Keratinocyte (primary cell): ENCODE results near the gene IFITM5. TPM values are rescaled to one million over a fixed set of nuclear protein-coding genes. Genes with fewer than 3 reads are reported as not detected.

Source experiments
- DNase-seq: peaks from one replicate; pipeline ENCODE4 v3.0.0-alpha.2; 2011; ENCODE audit warnings: low read depth, missing footprints, low spot score
- FAIRE-seq: peaks from 2 replicates; lab custom pipeline; 2011; peaks lifted over from hg19 to GRCh38; lab: Jason Lieb, UNC
- H2AFZ ChIP-seq: 2 replicates; pipeline ENCODE4 v1.6.0; 2012; ENCODE audit warnings: low read length, control low read depth, inconsistent platforms; ENCODE audit not compliant: control insufficient read depth
- H3K27ac ChIP-seq: 2 replicates; pipeline ENCODE4 v1.5.1; 2011; ENCODE audit warnings: low read length; ENCODE audit not compliant: control insufficient read depth, insufficient read depth
- H3K27me3 ChIP-seq: 3 replicates; pipeline ENCODE4 v1.6.0; 2011; ENCODE audit warnings: low read length; ENCODE audit not compliant: control insufficient read depth, insufficient read depth; ENCODE audit errors: extremely low read depth
- H3K36me3 ChIP-seq, 2 experiments: 2 replicates in 1 of 2; 3 replicates in 1 of 2; pipeline ENCODE4 v1.5.1; 2011; ENCODE audit warnings: low read length in 2 of 2, mild to moderate bottlenecking in 1 of 2; ENCODE audit not compliant: control insufficient read depth in 2 of 2, insufficient read depth in 2 of 2; ENCODE audit errors: extremely low read depth in 1 of 2
- H3K4me1 ChIP-seq: 3 replicates; pipeline ENCODE4 v1.5.1; 2011; ENCODE audit warnings: low read length; ENCODE audit not compliant: control insufficient read depth, insufficient read depth; ENCODE audit errors: extremely low read depth
- H3K4me2 ChIP-seq: 3 replicates; pipeline ENCODE4 v1.6.0; 2011; ENCODE audit warnings: low read depth, low read length; ENCODE audit not compliant: control insufficient read depth, insufficient read depth; ENCODE audit errors: extremely low read depth
- H3K4me3 ChIP-seq, 3 experiments: fragments of 200-600 bp in 1 of 3; sonication (generic) in 1 of 3; 2 replicates in 2 of 3; 3 replicates in 1 of 3; pipeline ENCODE4 v1.5.1; 2011 to 2016; ENCODE audit warnings: low read length in 3 of 3, mild to moderate bottlenecking in 3 of 3, control low read depth in 2 of 3, inconsistent platforms in 1 of 3, low read depth in 1 of 3, mixed read lengths in 1 of 3, mixed run types in 1 of 3, moderate library complexity in 1 of 3; ENCODE audit not compliant: control insufficient read depth in 2 of 3, insufficient read depth in 2 of 3; ENCODE audit errors: extremely low read depth in 1 of 3
- H3K79me2 ChIP-seq: 2 replicates; pipeline ENCODE4 v1.6.0; 2012; ENCODE audit warnings: low read length; ENCODE audit not compliant: control insufficient read depth, insufficient read depth
- H3K9ac ChIP-seq: 3 replicates; pipeline ENCODE4 v1.6.0; 2011; ENCODE audit warnings: low read length; ENCODE audit not compliant: control insufficient read depth, insufficient read depth; ENCODE audit errors: extremely low read depth
- H3K9me1 ChIP-seq: 3 replicates; pipeline ENCODE4 v1.6.0; 2011; ENCODE audit warnings: low read length; ENCODE audit not compliant: control insufficient read depth, insufficient read depth; ENCODE audit errors: extremely low read depth
- H3K9me3 ChIP-seq: 2 replicates; pipeline ENCODE4 v1.5.1; 2012; ENCODE audit warnings: low read depth, low read length; ENCODE audit not compliant: control insufficient read depth
- H4K20me1 ChIP-seq: 3 replicates; pipeline ENCODE4 v1.6.0; 2011; ENCODE audit warnings: low read length; ENCODE audit not compliant: control insufficient read depth, insufficient read depth; ENCODE audit errors: extremely low read depth
- EZH2 ChIP-seq: IDR thresholded peaks from one replicate; pipeline ENCODE4 v1.6.1; 2012; ENCODE audit warnings: inconsistent platforms, mild to moderate bottlenecking, low read length, moderate library complexity
- dilution Hi-C: fragments of 300-500 bp; cut with MboI; formaldehyde crosslinking; loops from one replicate; pipeline ENCODE4 v1.7.0; 2020; ENCODE audit warnings: low sequenced_read_pairs; ENCODE audit not compliant: extremely low pct_ligation_motif_present
- polyA plus RNA-seq, 5 experiments: library from polyadenylated mRNA; depleted of rRNA in 3 of 5; stranded (reverse) in 3 of 5; stranded (forward) in 1 of 5; unstranded in 1 of 5; fragments of >200 nt; gene quantifications; 1 replicate in 1 of 5; 2 replicates in 3 of 5; 3 replicates in 1 of 5; pipeline versions ENCODE4 v1.2.1 to v1.2.3, GENCODE V29; 2011 to 2012; ENCODE audit warnings: missing spikeins in 2 of 5, low read depth in 1 of 5, low replicate concordance in 1 of 5
- TF ChIP-seq, protein P1 (sequence below), 3 experiments: IDR thresholded peaks in 1 of 3; conservative IDR thresholded peaks in 1 of 3; optimal IDR thresholded peaks in 1 of 3; 2 replicates in 2 of 3; 3 replicates in 1 of 3; pipeline versions ENCODE3 to v1.5.1; 2011; ENCODE audit warnings: low read length in 3 of 3, mild to moderate bottlenecking in 3 of 3, moderate library complexity in 2 of 3, control low read depth in 1 of 3, inconsistent platforms in 1 of 3; ENCODE audit not compliant: insufficient read depth in 2 of 3; ENCODE audit errors: extremely low read depth in 1 of 3

IFITM5 gene
- polyA plus RNA-seq, 1 donor (not counting 4 experiments of a cell fraction or from before 2014, with no cell fraction given), result not detected

DNA sequence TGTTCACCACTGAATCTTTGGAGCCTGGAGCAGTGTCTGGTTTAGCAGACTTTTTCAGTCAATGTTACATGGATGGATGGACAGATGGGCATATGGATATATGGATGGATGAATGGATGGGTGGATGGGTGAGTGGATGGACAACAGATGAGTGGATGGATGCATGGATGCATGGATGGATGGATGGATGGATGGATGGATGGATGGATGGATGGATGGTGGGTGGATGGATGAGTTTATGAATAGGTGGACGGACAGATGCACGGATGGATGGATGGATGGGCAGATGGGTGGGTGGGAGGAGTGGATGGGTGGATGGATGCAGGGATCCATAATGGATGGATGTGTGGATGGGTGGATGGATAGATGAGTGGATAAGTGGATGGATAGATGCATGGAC is 43.5 kb downstream of the IFITM5 start:
- no peak overlapping the region for H3K27ac ChIP-seq
- H3K79me2 ChIP-seq, result no peaks in the 10 kb centered on the region
- no peak overlapping the region for H3K4me2 ChIP-seq
- peaks cover 17 to 20% of the 10 kb centered on the region in 2 experiments for H3K36me3 ChIP-seq
- H3K4me3 ChIP-seq, result no peak overlapping the region
- FAIRE-seq (no peak), DNase-seq (no peak)
- dilution Hi-C loops, result no loop called here
- H4K20me1 ChIP-seq, result no peaks in the 10 kb centered on the region
- H3K9me1 ChIP-seq, result no peaks in the 10 kb centered on the region
- no peak overlapping the region for H3K9ac ChIP-seq
- no peaks in the 10 kb centered on the region for H3K27me3 ChIP-seq
- H3K9me3 ChIP-seq, result no peaks in the 10 kb centered on the region
- no peaks in the 10 kb centered on the region for H3K4me1 ChIP-seq
- no peak for TF ChIP-seq EZH2
- TF ChIP-seq, protein P1, sequence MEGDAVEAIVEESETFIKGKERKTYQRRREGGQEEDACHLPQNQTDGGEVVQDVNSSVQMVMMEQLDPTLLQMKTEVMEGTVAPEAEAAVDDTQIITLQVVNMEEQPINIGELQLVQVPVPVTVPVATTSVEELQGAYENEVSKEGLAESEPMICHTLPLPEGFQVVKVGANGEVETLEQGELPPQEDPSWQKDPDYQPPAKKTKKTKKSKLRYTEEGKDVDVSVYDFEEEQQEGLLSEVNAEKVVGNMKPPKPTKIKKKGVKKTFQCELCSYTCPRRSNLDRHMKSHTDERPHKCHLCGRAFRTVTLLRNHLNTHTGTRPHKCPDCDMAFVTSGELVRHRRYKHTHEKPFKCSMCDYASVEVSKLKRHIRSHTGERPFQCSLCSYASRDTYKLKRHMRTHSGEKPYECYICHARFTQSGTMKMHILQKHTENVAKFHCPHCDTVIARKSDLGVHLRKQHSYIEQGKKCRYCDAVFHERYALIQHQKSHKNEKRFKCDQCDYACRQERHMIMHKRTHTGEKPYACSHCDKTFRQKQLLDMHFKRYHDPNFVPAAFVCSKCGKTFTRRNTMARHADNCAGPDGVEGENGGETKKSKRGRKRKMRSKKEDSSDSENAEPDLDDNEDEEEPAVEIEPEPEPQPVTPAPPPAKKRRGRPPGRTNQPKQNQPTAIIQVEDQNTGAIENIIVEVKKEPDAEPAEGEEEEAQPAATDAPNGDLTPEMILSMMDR (optimal IDR thresholded peaks at IDR 0.05 in 1 of 3, IDR thresholded peaks at IDR 0.05 in 1 of 3, conservative IDR thresholded peaks at IDR 0.05 in 1 of 3; ENCODE audit: extremely low read depth in 1 of 3, insufficient read depth in 2 of 3, low read length in 3 of 3), result no peak
- no peak overlapping the region for H2AFZ ChIP-seq

DNA sequence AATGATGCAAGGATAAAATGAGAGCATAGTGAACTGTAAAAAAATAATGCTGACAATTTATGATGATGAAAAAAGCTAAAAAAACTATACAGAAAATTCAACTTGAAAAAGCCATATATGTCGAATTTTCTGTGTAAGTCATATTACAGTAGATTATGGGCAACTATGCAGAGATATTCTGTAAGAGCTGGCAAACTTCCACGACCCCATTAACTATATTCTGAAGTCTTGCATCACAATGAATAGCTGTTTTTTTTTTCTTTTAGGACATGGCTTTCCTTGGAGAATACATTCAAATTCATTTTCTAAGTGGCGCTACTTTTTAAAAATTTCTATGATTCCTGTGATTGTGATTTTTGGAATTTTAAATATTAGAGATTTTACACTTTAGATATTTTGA is 44.1 kb downstream of the IFITM5 start:
- no peak for DNase-seq
- Histone ChIP-seq H3K36me3 (peaks cover 22 to 23% of the 10 kb centered on the region in 2 experiments), H3K9ac (no peak overlapping the region), H3K4me2 (no peak overlapping the region), H3K27me3 (no peaks in the 10 kb centered on the region), H4K20me1 (no peaks in the 10 kb centered on the region), H3K27ac (no peak overlapping the region), H3K79me2 (no peaks in the 10 kb centered on the region), H3K9me1 (no peaks in the 10 kb centered on the region), H3K9me3 (no peaks in the 10 kb centered on the region), H3K4me3 (no peak overlapping the region), H3K4me1 (no peaks in the 10 kb centered on the region), H2AFZ (no peak overlapping the region)
- dilution Hi-C loops, result no loop called here
- no peak for TF ChIP-seq EZH2
- TF ChIP-seq, protein P1 (optimal IDR thresholded peaks at IDR 0.05 in 1 of 3, IDR thresholded peaks at IDR 0.05 in 1 of 3, conservative IDR thresholded peaks at IDR 0.05 in 1 of 3; ENCODE audit: extremely low read depth in 1 of 3, insufficient read depth in 2 of 3, low read length in 3 of 3), result no peak
- FAIRE-seq, result no peak
